GM18858 (cell line): ENCODE data around the gene PKIB.
A peak's percentile ranks its signal among the peaks of the same experiment; 100 is the strongest.
"Not testable (repeated sequence)": the region's sequence is repeated elsewhere in the genome, so short reads cannot be mapped to it uniquely, and the experiment has no call there.

Experiments
- ATAC-seq: cut with Tn5 transposase; IDR thresholded peaks from one replicate; pipeline ENCODE4 v1.9.1; 2021; ENCODE audit not compliant: unreplicated experiment

PKIB gene

GRCh38 chr6:122736616-122737015 lies 126.4 kb downstream of the PKIB start:
- no peak for ATAC-seq

GRCh38 chr6:122740091-122740490 lies 129.9 kb downstream of the PKIB start:
- ATAC-seq = no peak

- ATAC-seq = no peak
Observed at GRCh38 chr6:122740936-122741335, 130.7 kb downstream of the PKIB start.

GRCh38 chr6:122744247-122744646 lies 134.0 kb downstream of the PKIB start:
- not testable (repeated sequence) for ATAC-seq

GRCh38 chr6:122744856-122745255 lies 134.7 kb downstream of the PKIB start:
- not testable (repeated sequence) for ATAC-seq

- no peak for ATAC-seq
Observed at GRCh38 chr6:122746688-122747087, 136.5 kb downstream of the PKIB start.

GRCh38 chr6:122747573-122747972 lies 137.4 kb downstream of the PKIB start:
- no peak for ATAC-seq

- not testable (repeated sequence) for ATAC-seq
Observed at GRCh38 chr6:122748945-122749344, 138.7 kb downstream of the PKIB start.

GRCh38 chr6:122749451-122750050 lies 139.3 kb downstream of the PKIB start:
- ATAC-seq = no peak

GRCh38 chr6:122751326-122751725 lies 141.1 kb downstream of the PKIB start:
- peak; percentile 93 for ATAC-seq

- peak; percentile 25 for ATAC-seq
Observed at GRCh38 chr6:122752459-122752858, 142.3 kb downstream of the PKIB start.

GRCh38 chr6:122753000-122753687 lies 142.9 kb downstream of the PKIB start:
- no peak for ATAC-seq

GRCh38 chr6:122753688-122754056 lies 143.5 kb downstream of the PKIB start:
- no peak for ATAC-seq

- ATAC-seq = no peak
Observed at GRCh38 chr6:122754191-122754731, 144.1 kb downstream of the PKIB start.

GRCh38 chr6:122755901-122756300 lies 145.7 kb downstream of the PKIB start:
- ATAC-seq = no peak

GRCh38 chr6:122758927-122759334 lies 148.7 kb downstream of the PKIB start:
- ATAC-seq = peak; percentile 99

- no peak for ATAC-seq
Observed at GRCh38 chr6:122760330-122760729, 150.1 kb downstream of the PKIB start.

GRCh38 chr6:122766256-122766655 lies 156.1 kb downstream of the PKIB start:
- ATAC-seq = no peak

GRCh38 chr6:122770835-122771601 lies 160.8 kb downstream of the PKIB start:
- no peak for ATAC-seq

GRCh38 chr6:122772724-122773415 lies 162.7 kb downstream of the PKIB start:
- no peak for ATAC-seq
